ENCODE results near the gene PALLD. TPM values are rescaled to one million over a fixed set of nuclear protein-coding genes. Genes with fewer than 3 reads are reported as not detected.

Gene PALLD
- total and polyA plus RNA-seq, 2 of the 13 experiments (the other 11 are each of a cell fraction or from before 2014, with no cell fraction given): 0.50 to 1.5 TPM

DNA sequence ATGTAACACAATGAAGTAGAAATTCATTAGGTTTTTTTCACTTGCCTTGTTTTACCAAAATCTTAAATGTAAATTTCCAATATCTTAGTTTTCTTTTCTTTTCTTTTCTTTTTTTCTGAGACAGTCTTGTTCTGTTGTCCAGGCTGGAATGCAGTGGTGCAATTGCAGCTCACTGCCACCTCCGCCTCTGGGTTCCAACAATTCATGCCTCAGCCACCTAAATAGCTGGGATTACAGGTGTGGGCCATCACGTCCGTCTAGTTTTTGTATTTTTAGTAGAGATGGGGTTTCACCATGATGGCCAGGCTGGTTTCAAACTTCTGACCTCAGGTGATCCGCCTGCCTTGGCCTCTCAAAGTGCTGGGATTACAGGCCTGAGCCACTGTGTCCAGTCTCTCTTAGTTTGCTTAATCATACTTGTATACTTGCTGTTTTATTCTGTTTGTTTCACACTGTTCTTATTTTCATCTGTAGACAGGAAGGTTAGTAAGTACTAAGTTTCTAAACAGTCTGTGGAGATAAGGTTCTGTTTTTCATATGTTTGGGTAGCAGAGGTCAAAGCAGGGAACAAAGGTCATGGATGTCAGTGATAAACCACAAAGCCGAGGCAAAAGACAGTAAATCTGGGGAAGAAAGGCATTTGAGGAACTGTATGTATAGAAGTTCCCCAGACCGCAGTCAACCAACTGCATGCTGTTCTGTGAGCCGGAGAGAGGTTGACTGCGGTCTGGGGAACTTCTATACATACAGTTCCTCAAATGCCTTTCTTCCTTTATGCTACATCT lies 384.2 kb downstream of the PALLD start (continued):
- TF ChIP-seq ZNF574 (CRISPR knock-in tag; IDR thresholded peaks at IDR 0.05) (no peak), AHDC1 (CRISPR knock-in tag; IDR thresholded peaks at IDR 0.05; ENCODE audit: borderline replicate concordance) (peak; percentile 87; the same call in 1 of the 2 replicates), FOXP1 (IDR thresholded peaks at IDR 0.05) (no peak), FOXP1 (CRISPR knock-in tag; IDR thresholded peaks at IDR 0.05) (peak; percentile 84), ZNF547 (CRISPR knock-in tag; IDR thresholded peaks at IDR 0.05) (no peak), U2AF1 (optimal IDR thresholded peaks at IDR 0.05; ENCODE audit: low read depth, low read length) (no peak), ZNF616 (CRISPR knock-in tag; IDR thresholded peaks at IDR 0.05; ENCODE audit: low read depth) (no peak), ZNF549 (CRISPR knock-in tag; IDR thresholded peaks at IDR 0.05) (no peak), RXRB (CRISPR knock-in tag; IDR thresholded peaks at IDR 0.05; ENCODE audit: borderline replicate concordance) (peak; percentile 43; the same call in 1 of the 2 replicates), ZNF564 (CRISPR knock-in tag; IDR thresholded peaks at IDR 0.05) (no peak), SOX6 (IDR thresholded peaks at IDR 0.05) (no peak), SOX6 (CRISPR knock-in tag; IDR thresholded peaks at IDR 0.05) (peak; percentile 72), ZNF747 (CRISPR knock-in tag; IDR thresholded peaks at IDR 0.05; ENCODE audit: borderline replicate concordance) (no peak), TRIM22 (IDR thresholded peaks at IDR 0.05) (no peak), ETV6 (CRISPR knock-in tag; conservative IDR thresholded peaks at IDR 0.05) (no peak), GTF3A (CRISPR knock-in tag; conservative IDR thresholded peaks at IDR 0.05) (no peak), ASH2L (IDR thresholded peaks at IDR 0.05; ENCODE audit: insufficient read length, low read depth, low read length) (no peak), ZNF12 (CRISPR knock-in tag; IDR thresholded peaks at IDR 0.05) (no peak), ZNF30 (CRISPR knock-in tag; IDR thresholded peaks at IDR 0.05) (no peak)
- TF ChIP-seq, protein P1, sequence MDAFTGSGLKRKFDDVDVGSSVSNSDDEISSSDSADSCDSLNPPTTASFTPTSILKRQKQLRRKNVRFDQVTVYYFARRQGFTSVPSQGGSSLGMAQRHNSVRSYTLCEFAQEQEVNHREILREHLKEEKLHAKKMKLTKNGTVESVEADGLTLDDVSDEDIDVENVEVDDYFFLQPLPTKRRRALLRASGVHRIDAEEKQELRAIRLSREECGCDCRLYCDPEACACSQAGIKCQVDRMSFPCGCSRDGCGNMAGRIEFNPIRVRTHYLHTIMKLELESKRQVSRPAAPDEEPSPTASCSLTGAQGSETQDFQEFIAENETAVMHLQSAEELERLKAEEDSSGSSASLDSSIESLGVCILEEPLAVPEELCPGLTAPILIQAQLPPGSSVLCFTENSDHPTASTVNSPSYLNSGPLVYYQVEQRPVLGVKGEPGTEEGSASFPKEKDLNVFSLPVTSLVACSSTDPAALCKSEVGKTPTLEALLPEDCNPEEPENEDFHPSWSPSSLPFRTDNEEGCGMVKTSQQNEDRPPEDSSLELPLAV (CRISPR knock-in tag; conservative IDR thresholded peaks at IDR 0.05; ENCODE audit: low read depth): no peak
